GM21723 (cell line): ENCODE data around the gene RPTOR.

Experiments used
- ATAC-seq: cut with Tn5 transposase; IDR thresholded peaks from one replicate; pipeline ENCODE4 v1.9.1; 2021; ENCODE audit warnings: mild to moderate bottlenecking, moderate library complexity; ENCODE audit not compliant: unreplicated experiment

RPTOR gene

DNA sequence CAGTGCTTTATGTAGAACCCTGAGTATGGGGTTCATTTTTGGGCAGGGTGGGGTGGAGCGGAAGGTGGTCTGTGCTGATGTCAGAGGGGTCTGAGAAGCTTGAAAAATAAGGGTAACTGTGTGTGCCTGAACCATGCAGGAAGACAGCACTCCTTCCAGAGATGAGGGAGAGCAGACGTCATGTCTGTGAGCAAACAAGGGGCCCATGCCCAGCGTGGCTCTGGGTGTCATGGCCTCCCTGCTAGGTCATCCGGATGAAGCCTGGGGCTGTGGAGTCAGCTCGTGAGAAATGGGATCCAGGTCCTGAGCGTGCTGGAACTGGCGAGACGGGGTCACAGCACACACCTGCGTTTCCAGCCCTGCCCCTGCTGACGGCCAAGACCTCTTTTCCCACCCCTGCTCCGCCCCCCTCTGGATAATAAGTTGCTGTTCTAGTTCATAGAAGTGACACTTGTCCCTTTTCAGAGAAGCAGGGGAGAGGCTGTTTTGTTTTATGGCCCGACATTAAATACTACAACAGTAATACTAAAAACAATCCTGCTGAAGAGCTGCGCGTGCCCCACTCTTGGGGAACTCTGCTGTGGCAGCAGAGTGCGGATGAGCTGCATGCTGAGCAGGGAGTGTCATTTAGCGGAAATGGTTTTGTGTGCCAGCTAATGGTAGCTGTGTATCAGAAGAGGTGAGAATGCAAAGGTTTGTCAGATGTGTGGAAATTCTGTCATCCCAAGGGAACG, 92.6 kb downstream of the RPTOR start:
- ATAC-seq: no peak

DNA sequence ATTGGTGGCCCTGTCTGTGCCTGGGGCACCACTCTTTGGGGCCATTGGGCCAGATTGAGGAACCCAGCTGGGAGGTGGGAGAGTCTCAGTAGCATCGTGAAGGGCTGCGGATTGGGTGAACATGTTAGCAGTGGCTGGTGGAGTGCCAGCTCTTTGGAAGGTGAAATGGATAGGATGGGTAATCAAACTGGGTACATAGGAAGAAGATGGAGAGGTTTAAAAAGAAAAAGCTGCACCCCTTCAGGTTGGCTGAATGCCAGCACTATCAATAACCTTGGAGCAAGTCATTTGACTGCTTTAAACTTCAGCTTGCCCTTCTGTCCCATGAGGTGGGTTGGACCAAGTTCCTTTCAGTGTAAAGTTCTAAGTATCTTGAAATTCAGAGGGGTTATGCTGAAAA, 95.0 kb downstream of the RPTOR start:
- no peak for ATAC-seq

DNA sequence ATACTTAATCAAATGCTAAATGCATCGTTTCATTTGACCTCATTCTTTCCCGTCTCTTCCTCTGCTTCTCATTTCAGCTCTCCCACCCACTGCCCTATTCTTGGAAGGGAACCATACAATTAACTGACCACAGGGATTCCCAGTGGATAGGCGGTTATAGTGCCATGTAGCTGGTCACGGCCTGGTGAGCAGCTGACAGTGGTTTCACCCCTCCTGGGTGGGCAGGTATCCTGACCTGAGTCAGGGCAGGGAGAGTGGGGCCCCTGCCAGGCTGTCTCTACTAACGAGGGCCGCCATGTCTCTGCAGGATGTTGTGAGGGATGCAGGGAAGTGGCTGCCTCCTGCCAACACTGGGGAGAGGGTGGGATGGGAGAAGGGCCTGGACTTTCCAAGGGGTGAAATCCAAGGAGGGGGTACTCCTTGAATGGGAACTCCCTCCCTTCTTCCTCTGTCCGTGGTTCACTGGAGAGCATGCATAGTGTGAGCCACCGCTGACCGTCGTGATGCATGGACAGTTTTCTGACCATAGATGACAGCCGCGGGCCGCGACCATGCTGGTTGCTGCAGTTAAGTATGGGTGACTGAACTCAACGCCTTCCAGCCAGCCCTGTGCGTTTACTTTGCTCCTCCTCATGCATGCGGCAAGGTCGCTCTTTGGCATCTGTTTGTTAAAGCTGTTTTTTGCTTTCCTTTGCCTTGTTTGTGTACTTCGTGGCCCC, 95.9 kb downstream of the RPTOR start:
- ATAC-seq: no peak

DNA sequence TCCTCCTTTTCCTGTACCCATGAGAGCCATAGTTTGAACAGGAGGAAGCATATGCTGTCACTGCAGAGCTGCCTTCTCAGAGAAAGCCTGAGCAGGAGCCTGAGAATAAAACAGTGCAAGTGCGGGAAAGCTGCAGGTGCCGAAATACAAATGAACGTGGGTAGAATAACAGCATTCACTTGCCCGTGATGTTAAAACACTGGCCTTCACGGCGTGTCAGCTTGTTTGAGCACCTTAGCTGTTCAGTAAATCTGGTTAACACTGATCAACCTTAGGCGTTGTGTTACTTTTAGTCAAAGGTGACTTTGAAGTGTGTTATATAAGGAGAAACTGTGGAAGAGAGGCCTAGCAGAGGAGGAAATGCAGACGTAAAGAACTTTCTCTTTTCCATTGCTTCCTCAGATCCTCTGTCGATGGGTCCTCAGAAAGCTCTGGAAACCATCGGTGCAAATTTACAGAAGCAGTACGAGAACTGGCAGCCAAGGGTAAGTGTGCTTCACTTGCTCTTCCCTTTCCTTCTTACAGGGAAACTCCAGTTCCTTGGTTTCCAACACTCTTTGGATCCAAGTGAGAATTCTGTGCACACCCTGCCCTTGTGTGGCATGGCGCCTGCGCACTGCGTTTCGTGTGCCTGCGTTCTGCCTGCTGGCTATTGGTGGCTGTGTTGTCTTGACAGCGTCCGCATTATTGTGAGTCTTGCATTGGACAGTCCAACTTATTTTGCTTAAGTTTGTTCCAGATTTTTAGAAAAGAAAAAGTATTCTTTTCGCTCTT, 98.9 kb downstream of the RPTOR start:
- no peak for ATAC-seq

DNA sequence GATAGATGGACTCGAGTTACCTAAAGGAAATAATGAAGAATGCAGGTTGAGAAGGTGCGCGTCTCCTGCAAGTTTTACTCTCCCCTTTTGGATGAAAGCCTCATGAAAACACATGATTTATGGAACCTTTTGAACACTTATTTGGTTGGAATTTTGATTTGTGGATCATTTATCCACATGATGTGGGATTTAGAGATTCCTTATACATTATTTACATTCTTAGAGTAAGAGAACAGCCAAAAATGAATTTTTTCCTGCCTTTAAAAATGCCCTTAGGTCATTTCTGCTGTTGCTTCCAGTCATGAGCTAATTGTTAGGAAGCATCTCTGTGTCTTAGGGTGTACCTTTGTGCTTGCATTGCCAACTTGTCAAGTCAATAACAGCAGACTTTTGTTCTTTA, 99.9 kb downstream of the RPTOR start:
- ATAC-seq: no peak

DNA sequence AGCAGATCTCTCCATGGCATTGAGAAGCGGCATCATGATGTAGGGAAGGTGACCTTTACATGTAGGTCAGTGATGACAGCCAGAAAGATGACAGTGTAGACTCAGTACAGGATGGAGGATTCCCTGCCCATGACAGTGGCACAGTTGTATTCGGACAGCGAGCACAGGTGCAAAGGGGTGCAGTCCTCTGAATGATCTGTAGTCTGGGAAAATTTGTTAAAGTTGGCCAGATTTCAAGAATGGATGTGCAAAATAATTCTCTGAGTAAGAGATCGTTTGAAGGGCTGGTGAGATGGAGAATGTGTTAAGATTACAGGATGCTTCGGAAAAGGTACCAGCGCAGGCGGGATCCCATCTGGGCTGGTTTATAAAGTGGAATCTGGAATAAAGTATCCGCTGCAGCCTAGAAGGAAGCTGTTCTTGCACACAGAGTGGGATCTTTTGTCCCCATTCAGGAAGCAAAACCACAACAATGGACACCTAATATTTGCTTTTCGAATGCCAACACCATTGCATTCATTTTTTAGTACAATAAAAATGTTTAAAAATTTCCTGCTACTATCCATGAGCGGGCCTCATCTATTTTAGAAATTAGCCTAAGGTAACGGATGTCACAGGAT, 101.2 kb downstream of the RPTOR start:
- no peak for ATAC-seq

DNA sequence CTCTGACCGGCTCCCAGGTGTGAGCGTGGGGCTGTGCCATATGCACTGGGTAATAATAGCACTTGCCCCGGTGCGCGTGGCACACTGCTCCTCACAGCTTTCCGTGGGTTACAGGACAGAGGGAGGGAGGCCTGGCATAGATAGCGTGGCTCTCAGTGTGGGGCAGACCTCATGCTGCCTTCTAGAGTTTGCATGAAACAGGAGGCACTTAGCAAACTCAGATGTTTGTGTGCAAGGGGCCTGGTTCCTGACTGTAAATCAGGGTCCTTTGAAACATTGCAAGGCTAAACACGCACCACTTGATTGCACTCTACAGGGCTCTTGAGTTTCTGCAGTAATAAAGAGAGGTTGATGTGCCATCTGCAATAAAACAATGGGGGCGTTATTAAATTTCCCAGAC, 101.7 kb downstream of the RPTOR start:
- no peak for ATAC-seq

DNA sequence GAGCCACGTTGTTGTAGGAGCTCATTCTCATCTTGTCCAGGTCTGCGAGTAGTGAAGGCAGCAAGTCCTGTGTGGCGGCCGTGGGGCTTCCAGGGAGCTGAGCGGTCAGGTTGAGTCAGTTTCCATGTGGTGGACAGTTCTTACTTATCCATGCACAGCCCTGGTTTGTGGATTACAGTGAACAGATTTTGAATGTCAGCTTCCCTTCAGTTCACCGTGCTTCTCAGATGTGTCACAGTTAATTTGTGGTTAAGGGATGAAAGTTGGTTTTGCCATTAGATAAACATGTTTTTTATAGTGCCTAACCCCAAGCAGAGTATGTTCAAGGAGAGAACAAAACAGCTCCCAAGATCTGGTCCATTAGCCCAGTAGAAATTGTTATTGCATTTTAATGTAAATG, 103.1 kb downstream of the RPTOR start:
- ATAC-seq: no peak

DNA sequence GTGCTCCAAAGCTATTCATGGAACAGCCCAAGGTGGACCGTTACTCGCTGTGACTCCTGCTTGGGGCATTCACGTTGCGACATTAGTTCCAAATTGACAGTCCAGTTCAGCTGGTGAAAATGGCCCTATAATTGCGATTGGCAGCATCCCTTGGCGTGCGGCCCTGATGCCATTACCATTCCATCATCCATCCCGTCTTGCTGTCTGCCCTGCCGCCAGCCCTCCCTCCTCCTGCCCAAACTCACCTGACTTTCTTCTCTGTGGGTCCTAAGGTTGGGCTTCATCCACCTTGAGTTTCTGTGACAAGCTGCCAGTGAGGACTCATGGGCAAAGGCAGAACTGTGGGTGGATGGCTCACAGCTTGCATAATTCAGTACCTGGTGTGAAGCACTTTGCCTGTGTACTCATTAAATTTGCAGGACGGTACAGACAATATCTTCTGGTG, 104.6 kb downstream of the RPTOR start:
- ATAC-seq: no peak

DNA sequence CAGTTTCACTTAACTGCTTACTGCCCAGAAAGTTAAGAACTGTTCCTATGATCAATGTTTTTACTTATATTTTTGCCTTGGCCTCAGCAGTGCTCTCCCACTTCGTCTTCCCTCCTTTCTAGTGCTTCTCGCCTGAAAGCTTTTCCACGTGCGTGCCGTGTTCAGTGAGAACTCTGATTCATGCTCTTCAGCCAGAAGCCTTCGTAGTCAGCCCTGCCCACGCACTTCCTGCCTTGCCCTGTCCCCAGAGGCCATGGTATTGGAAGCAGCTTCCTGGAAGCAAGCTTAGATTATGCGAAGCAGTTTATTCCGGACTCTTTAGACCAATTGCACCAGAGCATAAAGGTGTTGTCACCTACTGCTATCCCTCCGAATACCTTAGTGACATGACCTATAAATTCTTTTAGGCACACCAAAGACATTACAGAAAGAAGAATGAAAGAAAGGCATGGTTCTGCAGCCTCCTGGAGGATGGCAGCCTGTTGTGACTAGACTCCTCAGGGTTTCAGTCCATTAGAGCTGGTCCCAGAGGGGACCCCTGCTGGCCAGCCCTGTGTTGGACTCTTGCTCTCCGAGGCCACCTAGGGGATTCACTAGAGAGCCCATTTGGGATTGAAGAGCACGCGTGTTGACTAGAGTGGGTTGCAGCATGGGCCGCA, 105.2 kb downstream of the RPTOR start:
- ATAC-seq: no peak

DNA sequence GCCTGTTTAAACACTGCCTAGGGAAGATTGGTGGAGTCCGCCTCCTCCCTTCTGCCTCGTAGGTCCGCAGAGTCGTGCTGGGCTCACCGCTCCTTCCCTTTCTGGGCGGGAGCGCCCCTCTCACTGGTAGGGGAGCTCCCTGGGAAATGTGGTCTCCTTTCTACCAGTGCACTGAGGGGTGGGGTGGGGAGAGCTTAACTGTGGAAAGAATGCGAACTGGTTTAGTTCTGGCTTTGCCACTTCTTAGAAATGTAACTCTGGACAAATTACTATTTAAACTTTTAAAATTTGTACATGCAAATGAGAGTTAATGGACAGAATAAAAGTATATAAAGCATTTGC, 105.7 kb downstream of the RPTOR start:
- ATAC-seq: no peak

DNA sequence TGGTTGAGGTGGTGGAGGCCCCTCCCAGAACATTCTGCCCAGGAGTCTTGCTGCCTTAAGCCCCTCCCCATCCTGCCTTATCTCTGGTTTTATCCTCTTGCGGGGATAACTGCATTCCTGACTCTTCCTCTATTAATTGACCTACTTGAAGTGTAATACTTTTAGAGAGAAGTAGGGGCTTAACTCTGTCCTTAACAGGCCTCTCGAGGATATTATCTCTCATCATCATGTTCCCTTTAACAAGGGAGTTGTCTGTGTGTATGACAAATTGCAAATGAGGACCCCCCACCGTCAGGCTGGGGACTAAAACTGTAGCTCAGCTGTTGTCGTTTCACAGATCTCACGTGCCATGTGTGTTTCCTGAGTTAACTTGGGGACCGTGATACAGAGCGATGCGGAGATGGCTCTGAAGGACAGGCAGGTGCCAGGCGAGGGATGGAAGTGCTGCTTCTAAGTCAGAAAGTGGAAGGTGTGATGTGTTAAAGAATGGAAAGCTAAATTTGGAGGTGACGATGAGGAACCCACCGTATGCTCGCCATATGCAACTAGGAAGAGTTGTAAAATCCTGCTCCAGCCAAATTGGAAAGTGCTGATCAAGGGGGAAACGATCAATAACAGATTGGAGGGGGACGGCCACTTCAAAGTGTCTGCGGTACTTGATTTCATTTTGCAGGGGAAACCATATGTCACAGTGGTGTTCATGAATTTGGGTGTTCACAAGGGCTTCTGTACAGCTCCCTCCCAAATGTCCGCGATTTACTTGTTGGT, 106.3 kb downstream of the RPTOR start:
- ATAC-seq: no peak

DNA sequence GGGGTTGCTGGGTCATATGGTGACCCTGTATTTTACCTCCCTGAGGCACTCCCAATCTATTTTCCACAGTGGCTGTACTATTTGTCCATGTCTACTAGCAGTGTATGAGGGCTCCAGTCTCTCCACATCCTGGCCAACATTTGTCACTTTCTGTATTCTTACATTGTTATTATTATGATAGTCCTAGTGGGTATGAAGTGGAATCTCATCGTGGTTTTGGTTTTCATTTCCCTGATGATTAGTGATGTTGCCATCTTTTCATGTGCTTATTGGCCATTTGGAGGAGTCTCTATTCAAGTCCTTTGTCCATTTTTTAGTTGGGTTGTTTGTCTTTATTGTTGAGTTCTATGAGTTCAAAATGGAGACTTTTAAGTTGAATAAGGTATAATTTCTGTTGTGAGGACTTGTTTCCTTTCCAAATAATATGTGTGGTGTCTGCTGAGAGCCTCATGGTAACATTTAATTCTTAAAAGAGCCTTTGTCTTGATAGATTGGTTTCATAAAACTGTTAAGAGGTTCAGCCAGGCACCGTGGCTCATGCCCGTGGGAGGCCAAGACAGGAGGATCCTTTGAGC, 108.2 kb downstream of the RPTOR start:
- no peak for ATAC-seq

DNA sequence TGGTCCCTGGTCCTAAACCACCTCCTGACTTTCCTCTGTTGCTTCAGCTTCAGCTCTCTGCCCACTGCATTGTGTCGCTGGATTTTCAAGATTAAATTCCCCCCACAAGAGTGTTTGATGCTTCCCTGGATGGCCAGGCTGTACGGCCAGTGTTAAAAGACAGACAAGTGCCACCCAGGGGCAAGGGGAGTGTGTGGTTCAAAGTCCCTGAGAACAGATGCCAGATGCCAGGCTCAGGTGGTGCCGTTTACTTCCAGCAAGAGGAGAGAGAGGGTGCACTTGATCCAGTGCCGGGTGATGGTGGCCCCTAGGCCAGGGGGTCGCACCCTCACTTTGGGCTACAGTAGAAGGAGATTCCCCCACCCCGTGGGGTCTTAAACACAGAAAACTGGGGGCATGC, 109.2 kb downstream of the RPTOR start:
- ATAC-seq: no peak

DNA sequence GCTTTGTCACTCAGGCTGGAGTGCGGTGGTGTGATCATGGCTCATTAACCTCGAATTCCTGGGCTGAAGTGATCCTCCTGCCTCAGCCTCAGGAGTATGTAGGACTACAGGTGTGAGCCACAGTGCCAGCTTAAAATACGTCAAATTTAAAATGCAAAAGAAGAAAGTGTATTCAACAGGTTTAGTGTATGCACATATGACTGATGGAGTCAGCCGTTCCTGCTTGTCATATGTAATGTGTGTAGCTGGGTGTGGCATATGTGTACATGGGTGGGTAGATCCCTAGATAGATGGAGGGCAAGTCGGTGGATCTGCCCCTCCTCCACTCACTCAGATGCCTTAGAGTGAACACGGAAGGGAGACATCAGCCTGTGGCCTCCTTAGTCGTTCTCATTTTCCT, 111.0 kb downstream of the RPTOR start:
- no peak for ATAC-seq

DNA sequence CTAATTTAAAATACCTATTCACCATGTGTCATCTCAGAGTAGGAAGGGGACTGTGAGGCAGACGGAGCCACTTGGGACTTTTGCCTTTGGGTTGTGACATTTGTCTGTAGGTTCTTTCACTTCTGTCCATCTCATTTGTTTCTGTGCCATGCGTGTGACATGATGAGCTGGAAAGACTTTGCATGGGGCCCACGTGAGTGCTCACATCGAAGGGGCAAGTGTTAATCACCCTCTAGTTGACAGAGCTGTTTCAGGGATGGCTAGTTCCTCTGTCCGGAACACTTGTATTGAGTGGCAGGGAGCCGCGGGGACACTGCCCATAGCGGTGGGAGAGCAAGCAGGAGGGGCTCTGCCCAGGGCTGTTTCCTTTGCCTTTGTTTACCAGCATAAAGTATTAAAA, 112.0 kb downstream of the RPTOR start:
- ATAC-seq: no peak

DNA sequence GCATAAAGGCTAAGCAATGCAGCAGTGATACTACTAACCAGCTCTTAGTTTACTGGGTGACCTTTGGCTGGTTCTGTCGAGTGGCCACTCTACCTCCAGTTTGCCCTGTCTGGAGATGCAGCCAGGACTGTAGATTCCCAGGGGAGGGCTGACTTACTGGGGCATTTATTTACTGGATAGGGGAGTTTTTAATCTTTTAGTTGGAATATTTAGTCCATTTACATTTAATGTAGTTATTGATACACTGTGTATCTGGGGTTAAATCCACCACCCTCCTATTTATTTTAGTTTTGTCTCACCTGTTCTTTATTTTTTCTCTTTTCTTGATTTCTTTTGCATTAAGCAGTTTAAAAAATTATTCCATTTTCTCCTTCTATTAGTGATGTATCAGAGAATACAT, 112.9 kb downstream of the RPTOR start:
- ATAC-seq: no peak

DNA sequence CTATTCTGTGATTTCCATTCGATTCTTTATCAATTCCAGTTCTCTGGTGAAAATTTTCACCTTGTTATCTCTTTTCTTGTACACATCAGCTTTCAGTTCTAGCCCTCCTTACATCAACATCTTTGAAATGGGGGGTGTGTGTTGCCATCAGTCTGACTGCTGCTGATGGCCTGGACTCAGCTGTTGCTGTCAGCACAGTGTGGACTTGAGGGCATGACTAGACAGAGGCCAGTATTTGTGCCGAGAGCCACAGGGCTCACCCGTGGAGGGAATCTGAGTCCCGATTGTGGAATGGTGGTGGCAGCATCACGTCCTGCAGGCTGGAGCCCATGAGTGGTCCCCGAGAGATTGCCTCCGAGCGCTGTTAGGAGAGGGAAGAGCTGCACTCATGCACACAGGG, 114.2 kb downstream of the RPTOR start:
- no peak for ATAC-seq

DNA sequence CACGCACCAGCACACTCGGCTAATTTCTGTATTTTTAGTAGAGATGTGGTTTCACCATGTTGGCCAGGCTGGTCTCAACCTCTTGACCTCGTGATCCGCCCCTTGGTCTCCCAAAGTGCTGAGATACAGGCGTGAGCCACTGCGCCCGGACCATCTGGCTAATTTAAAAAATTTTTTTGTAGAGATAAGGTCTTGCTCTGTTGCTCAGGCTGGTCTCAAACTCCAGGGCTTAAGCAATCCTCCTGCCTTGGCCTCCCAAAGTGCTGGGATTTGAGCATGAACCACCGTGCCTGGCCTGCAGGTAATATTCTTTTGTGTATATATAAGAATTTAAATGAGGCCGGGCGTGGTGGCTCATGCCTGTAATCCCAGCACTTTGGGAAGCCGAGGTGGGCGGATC, 115.0 kb downstream of the RPTOR start:
- ATAC-seq: no peak
